ENCODE measurements around the gene LRRC38.

LRRC38 gene

DNA sequence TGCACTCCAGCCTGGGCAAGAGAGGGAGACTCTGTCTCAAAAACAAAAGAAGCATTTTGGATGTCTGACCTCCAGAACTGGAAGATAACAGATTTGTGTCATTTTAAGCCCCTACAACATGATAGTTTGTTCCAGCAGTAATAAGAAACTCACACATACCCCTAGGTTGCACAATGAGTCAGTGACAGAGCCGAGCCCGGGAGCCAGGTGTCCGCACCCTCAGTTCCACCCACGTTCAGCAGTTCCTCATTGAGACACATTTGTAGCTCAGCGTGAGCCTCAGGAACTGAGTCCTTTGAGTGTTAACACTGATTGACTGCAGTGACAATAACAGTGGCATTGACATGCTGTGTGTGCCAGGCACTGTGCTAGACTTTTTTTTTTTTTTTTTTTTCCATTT, 19.8 kb downstream of the LRRC38 start:
- TF ChIP-seq MYC (IDR thresholded peaks at IDR 0.05; ENCODE audit: low read depth, low read length) (no peak), POLR2A (IDR thresholded peaks at IDR 0.05; ENCODE audit: extremely low read depth, insufficient read length) (no peak)
- TF ChIP-seq, protein P1, sequence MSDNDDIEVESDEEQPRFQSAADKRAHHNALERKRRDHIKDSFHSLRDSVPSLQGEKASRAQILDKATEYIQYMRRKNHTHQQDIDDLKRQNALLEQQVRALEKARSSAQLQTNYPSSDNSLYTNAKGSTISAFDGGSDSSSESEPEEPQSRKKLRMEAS (IDR thresholded peaks at IDR 0.05; ENCODE audit: low read depth, low read length), result no peak
- TF ChIP-seq, protein P2, sequence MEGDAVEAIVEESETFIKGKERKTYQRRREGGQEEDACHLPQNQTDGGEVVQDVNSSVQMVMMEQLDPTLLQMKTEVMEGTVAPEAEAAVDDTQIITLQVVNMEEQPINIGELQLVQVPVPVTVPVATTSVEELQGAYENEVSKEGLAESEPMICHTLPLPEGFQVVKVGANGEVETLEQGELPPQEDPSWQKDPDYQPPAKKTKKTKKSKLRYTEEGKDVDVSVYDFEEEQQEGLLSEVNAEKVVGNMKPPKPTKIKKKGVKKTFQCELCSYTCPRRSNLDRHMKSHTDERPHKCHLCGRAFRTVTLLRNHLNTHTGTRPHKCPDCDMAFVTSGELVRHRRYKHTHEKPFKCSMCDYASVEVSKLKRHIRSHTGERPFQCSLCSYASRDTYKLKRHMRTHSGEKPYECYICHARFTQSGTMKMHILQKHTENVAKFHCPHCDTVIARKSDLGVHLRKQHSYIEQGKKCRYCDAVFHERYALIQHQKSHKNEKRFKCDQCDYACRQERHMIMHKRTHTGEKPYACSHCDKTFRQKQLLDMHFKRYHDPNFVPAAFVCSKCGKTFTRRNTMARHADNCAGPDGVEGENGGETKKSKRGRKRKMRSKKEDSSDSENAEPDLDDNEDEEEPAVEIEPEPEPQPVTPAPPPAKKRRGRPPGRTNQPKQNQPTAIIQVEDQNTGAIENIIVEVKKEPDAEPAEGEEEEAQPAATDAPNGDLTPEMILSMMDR (IDR thresholded peaks at IDR 0.05; ENCODE audit: low read depth, low read length), result no peak
- peak; percentile 10 for DNase-seq (ENCODE audit: low read depth)
- H3K4me3 ChIP-seq (ENCODE audit: low read depth, low read length), result no peak overlapping the region

DNA sequence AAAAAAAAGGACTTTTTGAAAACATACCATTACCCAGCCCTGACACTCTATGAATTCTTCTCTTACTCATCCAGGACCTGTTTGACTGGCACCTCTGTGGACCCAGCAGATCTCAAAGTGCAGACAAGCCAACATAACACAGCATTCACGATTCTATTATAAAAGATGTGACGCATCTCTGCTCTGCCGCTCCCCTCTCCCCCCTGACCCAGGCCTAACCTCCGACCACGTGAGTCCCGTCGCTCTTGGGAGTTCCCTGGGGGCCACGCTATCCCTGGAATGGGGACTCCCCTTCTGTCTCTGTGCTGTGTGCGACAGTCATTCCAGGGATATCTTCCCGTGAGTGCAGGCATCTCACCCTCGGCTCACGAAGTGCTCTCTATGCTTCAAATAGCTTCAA, 21.1 kb downstream of the LRRC38 start:
- no peak for TF ChIP-seq POLR2A (IDR thresholded peaks at IDR 0.05; ENCODE audit: extremely low read depth, insufficient read length)
- TF ChIP-seq, protein P1 (IDR thresholded peaks at IDR 0.05; ENCODE audit: low read depth, low read length), result no peak
- TF ChIP-seq, protein P2 (IDR thresholded peaks at IDR 0.05; ENCODE audit: low read depth, low read length), result no peak
- no peak for TF ChIP-seq MYC (IDR thresholded peaks at IDR 0.05; ENCODE audit: low read depth, low read length)
- no peak overlapping the region for H3K4me3 ChIP-seq (ENCODE audit: low read depth, low read length)
- no peak for DNase-seq (ENCODE audit: low read depth)

DNA sequence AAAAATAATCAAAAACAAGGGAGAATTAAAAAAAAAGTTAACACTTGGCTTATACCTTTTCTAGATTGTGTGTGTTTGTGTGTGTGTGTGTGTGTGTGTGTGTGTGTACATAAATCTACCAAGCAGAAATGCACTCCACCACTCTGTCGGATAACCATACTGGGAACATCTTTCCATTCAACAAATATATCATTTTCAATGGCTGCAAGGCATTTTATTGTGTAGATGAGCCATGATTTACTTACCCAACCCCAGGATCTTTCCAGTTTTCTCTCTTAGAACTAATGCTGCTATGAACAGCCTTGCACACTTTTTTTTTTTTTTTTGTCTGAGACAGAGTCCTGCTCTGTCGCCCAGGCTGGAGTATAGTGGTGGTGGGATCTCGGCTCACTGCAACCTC, 25.8 kb downstream of the LRRC38 start:
- no peak for DNase-seq (ENCODE audit: low read depth)
- TF ChIP-seq POLR2A (IDR thresholded peaks at IDR 0.05; ENCODE audit: extremely low read depth, insufficient read length) (no peak), MYC (IDR thresholded peaks at IDR 0.05; ENCODE audit: low read depth, low read length) (no peak)
- TF ChIP-seq, protein P1 (IDR thresholded peaks at IDR 0.05; ENCODE audit: low read depth, low read length), result no peak
- TF ChIP-seq, protein P2 (IDR thresholded peaks at IDR 0.05; ENCODE audit: low read depth, low read length), result no peak
- H3K4me3 ChIP-seq (ENCODE audit: low read depth, low read length), result no peak overlapping the region

DNA sequence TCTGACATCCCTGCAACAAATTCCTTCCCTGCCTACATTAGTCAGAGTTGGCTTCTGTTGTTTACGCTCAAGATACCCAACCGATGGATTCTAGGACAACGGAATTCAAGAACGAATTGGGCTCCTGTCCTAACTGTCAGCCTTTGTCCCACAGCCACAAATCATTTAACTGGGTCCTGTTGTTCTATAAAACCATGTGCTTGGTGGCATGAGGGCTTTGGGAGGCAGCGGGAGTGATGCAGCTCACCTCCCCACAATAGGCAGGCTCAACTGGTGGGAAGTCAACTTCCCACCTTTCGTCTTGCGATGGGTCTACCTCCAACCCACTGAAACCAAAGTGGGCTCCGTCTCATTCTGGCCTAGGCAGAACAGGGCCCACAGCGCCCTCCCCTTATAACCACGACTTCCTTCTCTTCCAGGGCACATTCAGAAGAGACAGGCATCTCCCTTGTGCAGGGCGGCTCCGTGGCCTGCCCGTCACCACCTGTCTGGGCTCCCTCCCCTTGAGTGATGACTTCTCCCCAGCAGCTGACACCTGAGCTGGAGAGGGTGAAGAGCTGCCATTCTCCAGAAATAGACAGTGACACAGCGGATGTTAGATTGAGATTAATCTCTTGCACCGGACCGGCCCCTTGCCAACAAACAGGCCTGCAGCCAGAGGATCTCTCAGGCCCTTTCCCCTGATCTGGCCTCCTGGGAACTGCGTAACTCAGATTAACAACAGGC, 26.5 kb downstream of the LRRC38 start:
- H3K4me3 ChIP-seq (ENCODE audit: low read depth, low read length), result no peak overlapping the region
- DNase-seq (ENCODE audit: low read depth), result no peak
- TF ChIP-seq, protein P2 (IDR thresholded peaks at IDR 0.05; ENCODE audit: low read depth, low read length), result no peak
- no peak for TF ChIP-seq POLR2A (IDR thresholded peaks at IDR 0.05; ENCODE audit: extremely low read depth, insufficient read length)
- no peak for TF ChIP-seq MYC (IDR thresholded peaks at IDR 0.05; ENCODE audit: low read depth, low read length)
- TF ChIP-seq, protein P1 (IDR thresholded peaks at IDR 0.05; ENCODE audit: low read depth, low read length), result no peak

DNA sequence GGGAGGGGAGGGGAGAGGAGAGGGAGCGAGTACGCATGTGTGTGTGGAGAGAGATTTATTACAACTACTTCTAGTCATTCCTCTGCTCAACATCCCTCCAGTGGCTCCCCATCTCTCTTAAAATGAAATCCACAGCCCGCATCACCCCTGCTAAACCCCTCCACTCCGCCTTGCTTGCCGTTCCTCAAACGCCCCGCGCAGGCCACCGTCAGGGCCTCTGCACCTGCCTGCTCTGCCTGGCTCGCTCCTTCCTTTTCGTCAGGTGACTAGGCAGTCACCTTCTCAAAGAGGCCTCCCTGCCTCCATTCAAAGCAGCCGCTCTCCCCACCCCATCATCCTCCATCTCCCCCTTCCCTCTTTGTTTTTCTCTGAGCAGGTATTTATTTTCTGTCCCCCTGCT, 29.9 kb downstream of the LRRC38 start:
- H3K4me3 ChIP-seq (ENCODE audit: low read depth, low read length), result no peak overlapping the region
- no peak for DNase-seq (ENCODE audit: low read depth)
- TF ChIP-seq, protein P2 (IDR thresholded peaks at IDR 0.05; ENCODE audit: low read depth, low read length), result no peak
- TF ChIP-seq POLR2A (IDR thresholded peaks at IDR 0.05; ENCODE audit: extremely low read depth, insufficient read length), result no peak
- TF ChIP-seq, protein P1 (IDR thresholded peaks at IDR 0.05; ENCODE audit: low read depth, low read length), result no peak
- TF ChIP-seq MYC (IDR thresholded peaks at IDR 0.05; ENCODE audit: low read depth, low read length), result no peak
